ENCODE data around the gene PDE4D.
"Not testable (repeated sequence)": the region's sequence is repeated elsewhere in the genome, so short reads cannot be mapped to it uniquely, and the experiment has no call there.

Gene PDE4D

GRCh38 chr5:59090323-59090722, 803.2 kb downstream of the PDE4D start:
- no peak for DNase-seq

DNA sequence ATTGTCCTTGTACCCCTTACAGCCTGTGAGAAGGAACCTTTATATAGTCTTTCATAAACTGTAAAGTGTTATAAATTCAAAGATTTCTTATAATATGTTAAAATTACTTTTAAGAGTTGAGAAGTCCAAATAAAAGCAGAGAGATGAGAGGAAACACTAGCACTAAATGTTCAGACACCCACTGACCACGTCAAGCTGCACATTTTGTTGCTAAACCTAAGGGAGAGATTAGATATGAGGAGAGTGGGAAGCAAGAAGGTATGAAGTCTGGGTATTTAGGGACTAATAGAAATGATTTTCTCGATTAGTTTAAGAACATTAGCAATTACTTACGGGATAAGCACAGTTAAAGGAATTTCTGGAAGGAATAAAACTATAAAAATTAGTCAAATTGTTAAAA, 803.8 kb downstream of the PDE4D start:
- DNase-seq: no peak

- no peak for DNase-seq
Measured at GRCh38 chr5:59088546-59088945, 805.0 kb downstream of the PDE4D start.

DNA sequence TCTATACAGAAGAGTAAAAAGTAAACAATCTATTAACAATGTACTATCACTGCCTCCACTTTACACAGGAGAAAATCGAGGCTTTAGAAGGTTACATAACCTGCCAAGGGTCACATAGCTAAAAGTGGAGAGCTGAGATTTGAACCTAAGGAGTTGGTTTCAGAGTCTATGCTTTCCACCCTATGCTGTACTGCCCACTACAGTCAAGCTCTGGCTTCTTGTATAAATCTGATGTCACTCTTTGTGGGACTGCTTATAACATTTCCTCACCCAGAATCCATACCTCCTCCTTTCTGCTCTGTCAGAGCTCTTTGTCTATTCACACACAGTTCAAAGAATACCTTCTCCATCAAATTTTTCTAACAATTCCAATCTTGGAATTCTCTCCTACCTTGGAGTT, 807.5 kb downstream of the PDE4D start:
- DNase-seq: no peak

DNA sequence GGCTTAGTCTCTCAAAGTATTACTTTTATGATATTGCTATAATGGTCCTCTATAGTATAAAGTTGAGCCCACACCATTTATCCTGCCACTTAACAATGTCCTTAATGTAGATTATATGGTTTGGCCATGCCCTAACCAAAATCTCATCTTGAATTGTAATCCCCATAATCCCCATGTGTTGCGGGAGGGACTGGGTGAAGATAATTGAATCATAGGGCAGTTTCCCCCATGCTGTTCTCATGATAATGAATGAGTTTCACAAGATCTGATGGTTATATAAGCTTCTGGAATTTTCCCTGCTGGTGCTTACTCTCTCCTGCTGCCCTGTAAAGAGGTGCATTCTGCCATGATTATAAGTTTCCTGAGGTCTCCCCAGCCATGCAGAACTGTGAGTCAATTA, 811.8 kb downstream of the PDE4D start:
- no peak for DNase-seq

DNA sequence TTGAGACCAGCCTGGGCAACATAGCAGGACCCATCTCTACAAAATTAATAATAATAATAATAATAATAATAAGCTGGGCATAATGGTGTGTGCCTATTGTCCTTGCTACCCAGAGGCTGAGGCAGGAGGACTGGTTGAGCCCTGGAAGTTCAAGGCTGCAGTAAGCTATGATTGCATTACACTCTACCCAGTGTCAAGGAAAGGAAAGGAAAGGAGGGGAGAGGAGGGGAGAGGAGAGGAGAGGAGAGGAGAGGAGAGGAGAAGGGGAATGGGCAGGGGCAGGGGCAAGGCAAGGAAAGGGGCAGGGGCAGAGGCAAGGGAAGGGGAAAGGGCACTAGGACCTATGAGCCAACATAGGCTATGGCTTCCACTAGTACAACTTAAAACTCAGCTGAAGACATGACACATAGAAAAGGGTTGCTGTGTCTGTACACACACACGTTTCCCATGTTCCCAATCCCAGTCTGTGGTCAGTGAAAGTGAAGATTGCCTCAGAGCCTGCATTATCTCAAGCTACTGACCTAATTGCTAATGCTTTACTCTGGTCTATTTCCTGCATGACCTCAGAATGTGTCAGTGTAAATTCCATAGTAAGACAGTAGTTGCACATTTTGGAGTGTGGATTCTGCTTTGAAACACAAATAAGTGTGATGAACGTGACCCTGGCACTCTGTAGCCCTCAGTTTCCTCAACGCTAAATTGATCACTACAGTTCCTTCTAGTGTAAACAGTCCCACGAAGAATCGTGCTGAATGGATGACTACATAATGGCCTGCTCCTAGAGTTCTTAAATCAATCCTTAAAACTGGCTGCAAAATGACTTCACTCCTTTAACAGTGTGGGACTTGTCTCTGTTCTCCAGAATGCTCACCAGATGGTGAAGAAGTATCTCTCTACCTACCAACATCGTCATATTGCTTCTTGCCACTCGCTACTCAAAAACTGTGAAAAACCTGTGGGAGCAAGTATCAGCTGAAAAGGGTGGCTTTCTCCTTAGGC, 813.6 kb downstream of the PDE4D start:
- DNase-seq: no peak

GRCh38 chr5:59071755-59072549, 821.6 kb downstream of the PDE4D start:
- DNase-seq: no peak

GRCh38 chr5:59069438-59070079, 824.0 kb downstream of the PDE4D start:
- DNase-seq: no peak

- DNase-seq: no peak
Measured at GRCh38 chr5:59067956-59068656, 825.4 kb downstream of the PDE4D start.

GRCh38 chr5:59066367-59067163, 827.0 kb downstream of the PDE4D start:
- no peak for DNase-seq

GRCh38 chr5:59065554-59065953, 828.0 kb downstream of the PDE4D start:
- no peak for DNase-seq

GRCh38 chr5:59064293-59064692, 829.2 kb downstream of the PDE4D start:
- no peak for DNase-seq

DNA sequence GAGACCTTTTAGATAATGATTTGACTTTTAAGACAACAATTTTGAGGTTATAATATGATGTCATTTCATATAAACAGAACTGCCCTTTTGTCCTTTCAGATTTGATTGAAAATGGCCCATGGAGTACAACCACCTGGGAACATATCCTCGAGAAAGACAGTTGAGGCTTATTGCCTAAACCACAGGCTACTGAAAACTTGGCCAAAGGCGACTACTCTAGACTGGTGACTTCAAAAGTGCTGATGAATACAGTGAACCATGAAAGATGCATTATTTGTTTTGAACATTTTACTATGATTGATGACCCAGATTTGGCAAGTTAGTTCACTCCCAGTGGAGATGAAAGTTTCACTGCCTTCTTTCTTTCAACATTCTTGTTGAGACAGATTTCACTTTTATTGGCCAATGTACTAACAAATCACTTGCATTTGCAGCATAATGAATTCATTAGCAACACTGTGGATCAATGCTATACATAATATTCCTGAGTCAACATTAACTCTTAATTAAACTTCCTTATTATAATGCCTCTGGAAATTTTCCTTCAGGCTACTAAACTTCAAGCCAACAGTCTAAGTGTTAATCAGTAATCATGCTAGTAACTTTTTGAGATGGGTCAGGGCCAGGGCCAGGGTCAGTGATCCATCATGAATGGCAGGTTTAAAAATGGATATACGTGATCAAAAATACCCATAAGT, 830.4 kb downstream of the PDE4D start:
- no peak for DNase-seq

GRCh38 chr5:59061377-59061776, 832.1 kb downstream of the PDE4D start:
- DNase-seq: no peak

- DNase-seq: no peak
Measured at GRCh38 chr5:59058969-59059687, 834.4 kb downstream of the PDE4D start.

GRCh38 chr5:59058237-59058636, 835.3 kb downstream of the PDE4D start:
- no peak for DNase-seq

DNA sequence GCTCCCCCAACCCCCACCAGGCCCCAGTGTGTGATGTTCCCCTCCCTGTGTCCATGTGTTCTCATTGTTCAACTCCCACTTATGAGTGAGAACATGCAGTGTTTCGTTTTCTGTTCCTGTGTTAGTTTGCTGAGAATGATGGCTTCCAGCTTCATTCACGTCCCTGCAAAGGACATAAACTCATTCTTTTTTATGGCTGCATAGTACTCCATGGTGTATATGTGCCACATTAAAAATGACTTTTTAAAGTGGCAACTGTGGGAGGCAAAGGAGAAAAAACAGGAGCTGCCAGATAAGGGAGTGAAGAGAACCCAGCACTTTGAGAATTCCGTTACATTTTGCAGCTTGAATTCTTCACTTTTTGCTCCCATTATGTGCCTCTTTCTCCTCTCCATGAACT, 836.9 kb downstream of the PDE4D start:
- not testable (repeated sequence) for DNase-seq

DNA sequence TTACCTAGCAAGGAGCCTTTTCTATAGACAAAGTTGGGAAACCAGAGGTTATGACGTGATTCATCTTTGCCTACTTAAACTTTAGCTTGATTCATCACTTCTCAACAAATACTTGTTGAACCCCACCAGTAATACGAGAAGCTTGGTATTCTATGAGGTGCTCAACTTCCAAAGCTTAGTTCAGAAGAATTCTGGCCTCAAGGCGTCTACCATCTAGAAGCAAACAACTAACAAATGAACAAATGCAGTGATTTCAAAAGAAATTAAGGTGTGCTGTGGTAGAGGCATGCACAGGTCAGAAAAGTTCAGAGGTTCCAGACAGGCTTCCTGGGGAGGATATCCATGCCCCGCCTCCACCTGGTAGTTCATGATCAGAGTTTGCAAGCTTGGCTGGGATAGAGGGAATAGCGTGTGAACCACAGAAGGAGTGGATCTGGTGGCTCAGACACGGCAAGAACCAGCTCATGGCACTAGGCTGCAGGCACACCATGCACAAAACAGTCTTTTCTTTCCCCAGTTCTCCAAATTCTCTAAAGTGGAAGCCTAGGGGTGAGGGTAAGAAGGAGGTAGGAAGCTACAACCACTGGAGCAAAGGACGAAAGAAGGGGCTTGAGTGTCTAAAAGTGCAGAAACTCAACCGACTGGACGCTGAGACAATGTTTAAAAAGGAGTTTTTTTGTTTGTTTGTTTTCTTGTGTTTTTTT, 837.6 kb downstream of the PDE4D start:
- DNase-seq: no peak

GRCh38 chr5:59054963-59055528, 838.5 kb downstream of the PDE4D start:
- DNase-seq: no peak

Measured in RPMI8226 (cell line).